ENCODE measurements around the gene PITPNC1.
"Not testable (repeated sequence)": the region's sequence is repeated elsewhere in the genome, so short reads cannot be mapped to it uniquely, and the experiment has no call there.

Gene PITPNC1

GRCh38 chr17:67467500-67468455 is 90.7 kb downstream of the PITPNC1 start:
- no peak for DNase-seq

GRCh38 chr17:67469208-67469980 is 92.3 kb downstream of the PITPNC1 start:
- peak; percentile 12 for DNase-seq

GRCh38 chr17:67470163-67470562 is 93.1 kb downstream of the PITPNC1 start:
- DNase-seq, result no peak

- no peak for DNase-seq
Observed at GRCh38 chr17:67471118-67471517, 94.0 kb downstream of the PITPNC1 start.

- not testable (repeated sequence) for DNase-seq
Observed at GRCh38 chr17:67472606-67473005, 95.5 kb downstream of the PITPNC1 start.

GRCh38 chr17:67474081-67474661 is 97.1 kb downstream of the PITPNC1 start:
- DNase-seq, result no peak

GRCh38 chr17:67475161-67475937 is 98.3 kb downstream of the PITPNC1 start:
- DNase-seq, result peak; percentile 77

- DNase-seq, result no peak
Observed at GRCh38 chr17:67476787-67477335, 99.8 kb downstream of the PITPNC1 start.

- no peak for DNase-seq
Observed at GRCh38 chr17:67477687-67478086, 100.6 kb downstream of the PITPNC1 start.

- DNase-seq, result no peak
Observed at GRCh38 chr17:67478401-67479041, 101.4 kb downstream of the PITPNC1 start.

- no peak for DNase-seq
Observed at GRCh38 chr17:67479148-67479547, 102.1 kb downstream of the PITPNC1 start.

- not testable (repeated sequence) for DNase-seq
Observed at GRCh38 chr17:67480959-67481358, 103.9 kb downstream of the PITPNC1 start.

GRCh38 chr17:67481808-67482207 is 104.7 kb downstream of the PITPNC1 start:
- no peak for DNase-seq

- no peak for DNase-seq
Observed at GRCh38 chr17:67482764-67483163, 105.7 kb downstream of the PITPNC1 start.

- DNase-seq, result no peak
Observed at GRCh38 chr17:67484261-67484660, 107.2 kb downstream of the PITPNC1 start.

GRCh38 chr17:67485666-67486065 is 108.6 kb downstream of the PITPNC1 start:
- DNase-seq, result no peak

GRCh38 chr17:67487506-67487905 is 110.4 kb downstream of the PITPNC1 start:
- DNase-seq, result no peak

GRCh38 chr17:67488161-67488560 is 111.1 kb downstream of the PITPNC1 start:
- no peak for DNase-seq

- no peak for DNase-seq
Observed at GRCh38 chr17:67488768-67489167, 111.7 kb downstream of the PITPNC1 start.

GRCh38 chr17:67489273-67489672 is 112.2 kb downstream of the PITPNC1 start:
- DNase-seq, result no peak

- DNase-seq, result no peak
Observed at GRCh38 chr17:67490471-67490870, 113.4 kb downstream of the PITPNC1 start.
